GM12864 (cell line): ENCODE measurements around the gene PRKG1.

Experiments used
- DNase-seq: peaks from one replicate; pipeline ENCODE4 v3.0.0-alpha.2; 2011; ENCODE audit warnings: low read depth
- H3K4me3 ChIP-seq: 2 replicates; pipeline ENCODE4 v1.5.1; 2011; ENCODE audit warnings: mild to moderate bottlenecking, low read depth, low read length, control low read depth
- TF ChIP-seq, protein P1 (sequence below): IDR thresholded peaks from 2 replicates; pipeline ENCODE4 v1.5.1; 2011; ENCODE audit warnings: low read depth, mild to moderate bottlenecking, moderate library complexity, low read length, control low read depth, inconsistent platforms; ENCODE audit errors: missing control alignments

Gene PRKG1

DNA sequence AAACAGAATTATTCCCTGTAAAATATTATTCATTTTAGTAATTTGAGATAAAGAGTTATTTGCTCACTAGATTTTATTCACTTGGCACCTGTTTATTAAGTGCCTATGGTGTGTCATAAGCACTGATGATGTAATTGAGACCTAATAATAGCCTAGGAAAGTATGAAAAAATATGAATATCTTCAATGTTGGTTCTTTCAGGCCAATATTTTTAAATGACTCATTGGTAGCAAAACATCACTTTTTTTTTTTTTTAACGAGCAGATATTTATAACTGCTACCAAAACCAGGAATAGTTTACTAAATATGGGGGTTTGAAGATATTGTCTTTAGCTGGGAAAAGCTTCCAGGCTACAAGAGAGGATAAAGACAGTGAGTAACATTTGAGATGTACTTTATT is 228.0 kb downstream of the PRKG1 start:
- TF ChIP-seq, protein P1, sequence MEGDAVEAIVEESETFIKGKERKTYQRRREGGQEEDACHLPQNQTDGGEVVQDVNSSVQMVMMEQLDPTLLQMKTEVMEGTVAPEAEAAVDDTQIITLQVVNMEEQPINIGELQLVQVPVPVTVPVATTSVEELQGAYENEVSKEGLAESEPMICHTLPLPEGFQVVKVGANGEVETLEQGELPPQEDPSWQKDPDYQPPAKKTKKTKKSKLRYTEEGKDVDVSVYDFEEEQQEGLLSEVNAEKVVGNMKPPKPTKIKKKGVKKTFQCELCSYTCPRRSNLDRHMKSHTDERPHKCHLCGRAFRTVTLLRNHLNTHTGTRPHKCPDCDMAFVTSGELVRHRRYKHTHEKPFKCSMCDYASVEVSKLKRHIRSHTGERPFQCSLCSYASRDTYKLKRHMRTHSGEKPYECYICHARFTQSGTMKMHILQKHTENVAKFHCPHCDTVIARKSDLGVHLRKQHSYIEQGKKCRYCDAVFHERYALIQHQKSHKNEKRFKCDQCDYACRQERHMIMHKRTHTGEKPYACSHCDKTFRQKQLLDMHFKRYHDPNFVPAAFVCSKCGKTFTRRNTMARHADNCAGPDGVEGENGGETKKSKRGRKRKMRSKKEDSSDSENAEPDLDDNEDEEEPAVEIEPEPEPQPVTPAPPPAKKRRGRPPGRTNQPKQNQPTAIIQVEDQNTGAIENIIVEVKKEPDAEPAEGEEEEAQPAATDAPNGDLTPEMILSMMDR, result no peak
- H3K4me3 ChIP-seq, result no peak overlapping the region
- DNase-seq, result no peak

- no peak overlapping the region for H3K4me3 ChIP-seq
- DNase-seq, result no peak
- TF ChIP-seq, protein P1, result no peak
Observed at GRCh38 chr10:51308116-51308515, 233.8 kb downstream of the PRKG1 start.

DNA sequence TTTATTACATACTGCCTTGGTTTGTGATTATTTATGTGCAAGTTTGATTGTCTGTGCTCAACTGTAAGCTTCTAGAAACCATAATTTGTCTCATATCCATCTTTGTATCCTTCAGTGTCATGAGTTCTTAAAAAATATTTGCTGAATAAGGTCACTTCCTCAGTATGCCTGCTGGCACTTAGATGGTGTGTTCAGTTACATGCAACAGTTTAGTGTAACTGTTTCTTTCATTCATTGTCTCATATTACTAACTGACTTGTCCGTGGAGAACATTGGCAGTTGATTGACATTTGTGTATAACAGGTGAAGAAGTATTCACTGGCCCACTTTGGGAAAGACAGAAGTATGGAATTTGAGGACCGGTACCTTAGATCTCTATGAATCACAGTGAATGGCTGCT is 236.9 kb downstream of the PRKG1 start:
- DNase-seq, result no peak
- no peak overlapping the region for H3K4me3 ChIP-seq
- TF ChIP-seq, protein P1, result no peak

GRCh38 chr10:51312817-51313216 is 238.5 kb downstream of the PRKG1 start:
- DNase-seq, result no peak
- TF ChIP-seq, protein P1, result no peak
- H3K4me3 ChIP-seq, result no peak overlapping the region

DNA sequence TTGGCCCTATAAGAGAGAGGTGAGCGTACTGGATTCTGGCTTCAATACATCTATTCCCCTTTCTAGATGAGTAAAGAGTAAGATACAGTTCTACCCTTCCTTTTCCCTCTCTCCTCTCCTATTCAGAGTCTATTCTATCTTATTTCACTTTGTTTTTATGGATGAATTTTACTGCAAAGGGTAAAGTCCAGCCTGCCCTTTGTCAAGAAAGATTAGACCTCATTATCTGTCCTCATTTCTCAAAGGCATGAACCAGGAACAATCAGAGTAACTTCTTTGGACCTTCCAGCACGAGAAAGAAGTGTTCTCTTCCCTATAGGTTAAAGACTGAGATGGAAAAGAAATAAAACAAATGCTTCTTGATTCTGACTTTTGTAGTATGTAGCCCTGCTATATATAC is 239.0 kb downstream of the PRKG1 start:
- TF ChIP-seq, protein P1, result no peak
- H3K4me3 ChIP-seq, result no peak overlapping the region
- DNase-seq, result no peak

- H3K4me3 ChIP-seq, result no peak overlapping the region
- no peak for DNase-seq
- TF ChIP-seq, protein P1, result no peak
Observed at GRCh38 chr10:51313773-51314478, 239.6 kb downstream of the PRKG1 start.

GRCh38 chr10:51314481-51314880 is 240.2 kb downstream of the PRKG1 start:
- TF ChIP-seq, protein P1, result no peak
- DNase-seq, result no peak
- no peak overlapping the region for H3K4me3 ChIP-seq
